Fibroblast of lung (primary cell): Measurements from ENCODE around the gene WDHD1.

Experiments
- CTCF ChIP-seq, 2 donors: IDR thresholded peaks in 1 of 2; conservative IDR thresholded peaks in 1 of 2; 1 replicate in 1 of 2; 2 replicates in 1 of 2; pipeline ENCODE4 v1.5.1; 2011 to 2012; ENCODE audit warnings: low read length in 2 of 2, control low read depth in 1 of 2, inconsistent platforms in 1 of 2, low read depth in 1 of 2, mild to moderate bottlenecking in 1 of 2
- EZH2 ChIP-seq: IDR thresholded peaks from 2 replicates; pipeline ENCODE4 v1.5.1; 2012; ENCODE audit warnings: low read length, control low read depth, mild to moderate bottlenecking; ENCODE audit errors: missing control alignments

- TF ChIP-seq CTCF (conservative IDR thresholded peaks at IDR 0.05 in 1 of 2, IDR thresholded peaks at IDR 0.05 in 1 of 2; ENCODE audit: low read depth in 1 of 2, low read length in 2 of 2) (no peak), EZH2 (no peak)
Observed at GRCh38 chr14:54895683-54896082, 131.2 kb downstream of the WDHD1 start.
